Forelimb muscle (tissue), 1 donor: ENCODE measurements around the gene YWHAH. TPM values are rescaled to one million over a fixed set of nuclear protein-coding genes. Genes with fewer than 3 reads are reported as not detected.

Experiments used
- DNase-seq: peaks from one replicate; pipeline ENCODE4 v3.0.0-alpha.2; 2013; ENCODE audit warnings: low read depth
- polyA plus RNA-seq: library from polyadenylated mRNA; unstranded; fragments of 120-200 nt; gene quantifications from one replicate; pipeline ENCODE4 v1.2.1, GENCODE V29; 2013; ENCODE audit not compliant: insufficient read length

The YWHAH gene
- polyA plus RNA-seq, 1 donor, result 88.6 TPM

DNA sequence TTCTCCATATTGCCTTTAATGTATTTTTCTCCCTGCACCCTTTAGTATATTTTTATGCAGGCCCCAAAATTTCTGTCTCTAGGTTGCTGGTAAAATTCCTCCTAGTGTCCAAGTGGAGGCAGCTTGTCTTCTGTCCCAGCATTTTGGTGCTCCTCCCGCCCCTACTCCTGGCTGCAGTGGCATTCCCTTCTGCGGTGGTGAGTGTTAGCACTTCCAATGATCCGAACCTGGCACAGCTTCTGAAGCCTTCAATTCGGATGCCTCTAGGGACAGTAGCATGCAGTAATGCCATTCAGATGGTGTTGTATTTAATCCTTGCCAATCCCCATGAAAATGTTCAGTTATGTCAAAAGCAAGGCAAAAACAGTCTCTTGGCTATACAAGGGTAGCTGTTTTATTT lies 5.9 kb downstream of the YWHAH start:
- no peak for DNase-seq

DNA sequence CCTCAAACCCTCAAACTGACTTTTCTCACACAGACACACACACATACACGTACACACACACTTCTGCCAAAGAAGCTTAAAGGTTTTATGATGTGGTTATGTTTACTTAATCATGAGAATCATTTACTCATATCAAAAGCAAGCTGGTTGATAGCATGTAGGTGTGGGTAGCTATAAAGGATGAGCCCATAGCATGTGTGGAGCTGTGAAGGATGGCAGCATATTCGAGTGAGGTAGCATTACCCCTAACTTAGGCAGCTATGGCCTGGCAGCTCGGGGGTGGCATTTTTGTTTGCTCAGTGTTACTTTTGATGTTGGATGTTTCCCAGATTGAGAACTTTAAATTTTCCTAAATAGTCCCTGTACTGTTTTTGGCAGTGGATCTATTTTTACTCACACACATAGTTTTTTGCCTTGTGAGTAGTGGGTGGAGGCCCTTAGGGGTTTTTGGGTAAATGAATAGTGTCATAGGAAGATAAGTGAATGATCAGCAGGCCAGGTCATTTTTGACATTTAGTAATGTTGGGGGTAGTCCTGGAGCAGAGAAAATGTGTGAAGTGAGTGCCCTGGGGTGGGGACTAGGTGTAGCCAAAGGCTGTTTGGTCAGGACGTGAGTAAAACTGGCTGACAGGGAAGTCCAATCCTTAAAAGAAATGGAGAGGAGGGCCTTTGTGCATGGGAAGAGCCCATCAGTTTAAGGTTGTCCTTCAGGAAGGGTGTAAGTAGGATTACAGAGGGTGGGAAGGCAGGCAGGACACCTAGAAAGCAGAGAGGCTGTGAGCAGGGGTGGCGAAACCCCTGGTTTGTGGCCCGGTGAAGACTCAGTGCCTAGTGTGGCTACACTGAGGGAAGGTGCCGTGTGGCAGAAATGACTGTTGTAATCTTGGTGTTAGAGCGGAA lies 7.1 kb downstream of the YWHAH start:
- no peak for DNase-seq

DNA sequence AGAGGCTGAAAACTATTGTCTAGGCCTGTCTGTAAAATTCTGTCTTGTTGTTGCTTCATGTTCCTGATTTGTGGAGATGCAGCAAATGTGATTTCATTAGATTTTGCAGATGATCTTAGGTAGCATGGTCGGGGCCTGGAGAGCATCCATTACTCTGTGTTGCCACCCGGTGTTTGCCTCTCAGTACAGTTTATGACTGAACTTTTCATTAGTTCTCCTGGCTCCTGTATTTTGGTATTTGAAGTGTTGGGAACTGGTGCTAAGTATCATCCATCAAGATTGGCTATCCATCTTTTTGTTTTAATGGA lies 7.7 kb downstream of the YWHAH start:
- no peak for DNase-seq

DNA sequence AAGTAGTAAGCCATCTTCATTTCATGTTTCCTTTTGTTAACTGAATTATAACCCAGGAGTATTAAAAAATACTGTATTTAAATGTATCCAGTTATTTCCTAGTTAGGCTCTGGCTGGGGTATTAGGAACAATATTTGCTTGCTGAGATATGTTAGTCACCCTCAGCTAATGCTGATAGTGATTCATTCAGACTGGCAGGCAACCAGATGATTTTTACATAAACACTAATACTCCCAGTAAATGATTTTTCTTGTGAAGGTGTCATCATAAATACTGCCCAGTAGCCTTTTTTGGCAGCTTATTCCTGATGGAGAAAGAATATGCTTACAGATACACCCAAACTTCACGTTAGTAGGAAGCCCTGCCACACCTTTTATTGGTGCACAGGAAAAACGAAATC lies 8.1 kb downstream of the YWHAH start:
- no peak for DNase-seq

DNA sequence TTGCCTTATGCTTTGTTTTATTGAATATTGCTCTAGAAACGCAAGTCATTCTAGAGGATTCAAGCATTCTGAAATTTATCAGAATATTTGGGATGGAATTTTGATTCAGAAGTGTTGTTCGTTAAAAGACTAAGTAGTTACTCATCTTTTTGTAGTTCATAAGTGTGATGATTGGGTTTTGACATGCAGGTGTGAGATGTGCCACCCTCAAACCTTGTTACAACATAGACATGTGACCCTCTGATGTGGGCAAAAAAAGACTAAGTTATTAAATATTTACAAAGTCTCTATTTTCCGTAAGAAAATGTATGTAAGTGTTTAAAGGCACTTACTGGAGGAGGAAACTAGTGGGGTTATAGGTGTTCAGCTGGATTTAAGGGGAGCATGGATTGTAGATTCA lies 8.9 kb downstream of the YWHAH start:
- no peak for DNase-seq

DNA sequence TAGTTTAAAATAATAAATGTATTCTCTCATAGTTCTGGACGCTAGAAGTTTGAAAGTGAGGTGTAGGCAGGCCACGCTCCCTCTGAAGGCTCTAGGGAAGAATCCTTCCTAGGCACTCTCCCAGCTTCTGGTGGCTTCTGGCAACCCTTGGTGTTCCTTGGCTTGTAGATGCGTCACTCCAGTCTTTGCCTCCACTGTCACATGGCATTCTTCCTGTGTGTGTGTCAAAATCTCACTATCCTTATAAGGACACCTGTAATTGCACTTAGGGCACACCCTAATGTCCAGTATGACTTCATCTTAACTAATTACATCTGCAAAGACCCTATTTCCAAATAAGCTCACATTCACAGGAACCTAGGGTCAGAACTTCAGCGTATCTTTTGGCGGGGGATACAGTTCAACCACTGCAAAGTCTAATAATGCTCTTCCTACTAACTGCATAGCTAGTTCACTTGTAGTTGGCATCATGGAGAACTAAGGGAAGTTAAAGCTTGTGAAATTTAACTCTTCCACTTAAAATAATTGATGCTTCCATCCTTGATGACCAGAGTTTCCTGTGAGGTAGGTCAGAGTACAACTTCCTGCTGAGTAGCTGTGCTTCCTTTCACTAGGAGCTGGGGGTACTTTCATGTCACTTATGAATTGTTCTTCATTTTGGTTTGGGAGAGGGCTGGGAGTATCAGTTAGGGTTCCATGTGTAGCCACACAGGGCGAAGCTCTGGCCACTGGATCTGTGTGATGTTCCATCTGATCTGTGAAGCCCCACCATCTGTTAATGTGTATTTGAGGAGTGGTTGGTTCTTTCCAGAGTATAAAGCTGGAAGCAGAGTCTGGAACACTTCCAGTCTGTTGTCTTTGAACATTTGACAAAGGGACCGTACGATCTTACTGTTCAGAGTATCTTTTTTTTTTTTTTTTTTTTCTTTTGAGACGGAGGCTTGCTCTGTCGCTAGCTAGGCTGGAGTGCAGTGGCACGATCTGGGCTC lies 10.5 kb downstream of the YWHAH start:
- DNase-seq, result no peak

DNA sequence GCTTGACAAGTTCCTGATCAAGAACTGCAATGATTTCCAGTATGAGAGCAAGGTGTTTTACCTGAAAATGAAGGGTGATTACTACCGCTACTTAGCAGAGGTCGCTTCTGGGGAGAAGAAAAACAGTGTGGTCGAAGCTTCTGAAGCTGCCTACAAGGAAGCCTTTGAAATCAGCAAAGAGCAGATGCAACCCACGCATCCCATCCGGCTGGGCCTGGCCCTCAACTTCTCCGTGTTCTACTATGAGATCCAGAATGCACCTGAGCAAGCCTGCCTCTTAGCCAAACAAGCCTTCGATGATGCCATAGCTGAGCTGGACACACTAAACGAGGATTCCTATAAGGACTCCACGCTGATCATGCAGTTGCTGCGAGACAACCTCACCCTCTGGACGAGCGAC lies 12.0 kb downstream of the YWHAH start:
- DNase-seq, result no peak

DNA sequence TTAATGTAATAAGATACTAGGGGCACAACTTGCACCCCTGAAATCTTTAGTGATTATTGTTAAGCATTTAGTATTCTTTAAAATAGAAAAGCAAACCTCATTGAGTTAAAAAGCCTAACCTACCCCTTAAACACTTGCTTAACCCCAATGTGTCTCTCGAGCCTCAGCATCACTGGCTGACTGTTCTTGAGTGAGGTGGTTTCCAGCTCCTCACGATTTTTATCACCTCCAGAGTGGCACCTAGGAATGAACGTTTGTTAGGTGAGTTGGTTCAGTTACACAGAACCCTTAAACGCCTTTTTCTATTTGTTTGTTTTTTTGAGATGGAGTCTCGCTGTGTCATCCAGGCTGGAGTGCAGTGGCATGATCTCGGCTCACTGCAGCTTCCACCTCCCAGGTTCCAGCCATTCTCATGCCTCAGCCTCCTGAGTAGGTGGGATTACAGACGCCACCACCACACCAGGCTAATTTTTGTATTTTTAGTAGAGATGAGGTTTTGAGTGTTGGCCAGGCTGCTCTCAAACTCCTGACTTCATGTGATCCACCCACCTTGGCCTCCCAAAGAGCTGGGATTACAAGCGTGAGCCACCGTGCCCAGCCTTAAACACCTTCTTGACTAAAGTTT lies 13.7 kb downstream of the YWHAH start:
- DNase-seq, result no peak

DNA sequence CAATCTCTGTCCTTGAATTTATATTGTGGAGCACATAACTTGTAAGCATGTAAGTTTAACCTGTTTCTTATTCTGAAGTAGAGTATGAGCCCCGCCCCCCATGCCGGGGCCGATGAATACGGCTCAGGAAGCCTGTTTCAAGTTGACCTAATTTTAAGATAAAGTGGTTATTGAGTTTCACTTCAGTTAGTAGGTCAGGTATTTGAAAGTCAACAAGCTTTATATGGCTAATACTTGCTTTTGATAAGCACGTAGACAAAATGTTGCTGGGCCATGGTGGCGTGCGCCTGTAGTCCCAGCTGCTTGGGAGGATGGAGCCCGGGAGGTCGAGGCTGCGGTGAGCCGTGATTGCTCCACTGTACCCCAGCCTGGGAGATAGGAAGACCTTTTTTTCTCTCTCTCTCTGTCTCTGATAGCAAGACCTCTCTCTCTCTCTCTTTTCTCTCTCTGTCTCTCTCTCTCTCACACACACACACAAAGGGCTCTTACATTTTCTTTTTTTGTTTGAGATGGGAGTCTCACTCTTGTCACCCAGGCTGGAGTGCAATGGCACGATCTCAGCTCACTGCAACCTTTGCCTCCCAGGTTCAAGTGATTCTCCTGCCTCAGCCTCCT lies 14.4 kb downstream of the YWHAH start:
- no peak for DNase-seq

DNA sequence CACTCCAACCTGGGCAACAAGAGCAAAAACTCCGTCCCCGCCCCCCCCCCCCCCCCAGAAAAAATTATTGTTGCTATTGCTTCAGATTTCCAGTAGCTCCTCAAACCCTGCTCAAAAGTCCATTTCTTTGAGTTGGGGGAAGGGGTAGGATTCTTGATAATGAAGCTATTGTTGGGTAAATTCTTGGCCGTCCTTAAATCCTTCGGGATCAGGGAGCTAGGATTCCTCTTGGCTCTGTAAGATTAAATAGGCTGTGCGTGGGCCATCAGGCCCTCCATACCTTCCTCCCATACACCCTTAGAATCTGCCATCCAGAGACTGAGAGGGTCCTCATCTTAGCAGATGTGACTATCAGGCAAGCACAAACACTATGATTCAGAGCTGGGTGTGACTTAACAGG lies 16.4 kb downstream of the YWHAH start:
- DNase-seq, result no peak

DNA sequence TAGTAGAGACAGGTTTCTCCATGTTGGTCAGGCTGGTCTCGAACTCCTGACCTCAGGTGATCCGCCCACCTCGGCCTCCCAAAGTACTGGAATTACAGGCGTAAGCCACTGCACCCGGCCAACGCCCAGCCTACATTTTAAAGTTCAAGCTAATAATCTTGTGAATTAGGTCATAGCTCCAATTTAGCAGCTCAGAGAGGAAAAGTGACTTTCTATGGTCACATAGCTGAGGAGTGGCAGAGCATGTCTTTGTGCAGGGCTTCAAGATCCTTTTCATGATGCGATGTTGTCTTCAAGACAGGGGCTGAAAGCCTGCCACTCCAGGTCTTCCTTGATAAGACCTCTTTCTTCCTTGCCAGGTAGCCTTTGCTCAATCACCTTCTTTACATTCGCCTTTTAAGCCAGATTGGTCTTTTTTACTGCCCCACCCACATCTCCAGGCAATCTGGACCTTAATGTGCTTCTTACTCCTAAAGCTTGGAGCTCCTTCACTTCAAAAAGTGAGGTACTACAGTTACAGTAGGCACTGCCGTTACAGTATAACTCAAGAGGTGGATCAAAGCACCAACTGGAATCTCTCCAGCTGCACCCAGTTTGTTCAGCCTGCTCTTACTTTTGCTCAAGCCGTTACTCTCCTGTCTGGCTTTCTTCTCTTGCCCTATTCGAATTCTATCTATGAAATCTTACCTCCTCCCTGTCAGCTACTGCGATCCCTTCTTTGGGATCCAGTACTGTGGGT lies 18.2 kb downstream of the YWHAH start:
- no peak for DNase-seq

DNA sequence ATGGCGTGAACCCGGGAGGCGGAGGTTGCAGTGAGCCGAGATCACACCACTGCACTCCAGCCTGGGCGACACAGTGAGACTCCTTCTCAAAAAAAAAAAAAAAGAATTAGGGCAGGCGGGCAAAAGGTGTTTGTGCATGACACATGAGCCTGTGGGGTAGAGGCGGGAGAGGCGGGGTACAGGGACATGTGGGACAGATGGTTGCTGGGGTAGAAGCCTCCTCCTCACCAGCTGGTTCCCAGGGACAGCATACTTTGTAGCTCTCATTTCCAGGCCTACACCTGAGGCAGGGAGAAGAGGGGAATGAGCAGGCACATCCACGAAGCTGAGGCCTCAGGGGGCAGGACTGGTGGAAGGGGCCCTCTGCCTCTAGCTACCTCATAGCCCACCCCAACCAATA lies 23.7 kb downstream of the YWHAH start:
- DNase-seq, result no peak

DNA sequence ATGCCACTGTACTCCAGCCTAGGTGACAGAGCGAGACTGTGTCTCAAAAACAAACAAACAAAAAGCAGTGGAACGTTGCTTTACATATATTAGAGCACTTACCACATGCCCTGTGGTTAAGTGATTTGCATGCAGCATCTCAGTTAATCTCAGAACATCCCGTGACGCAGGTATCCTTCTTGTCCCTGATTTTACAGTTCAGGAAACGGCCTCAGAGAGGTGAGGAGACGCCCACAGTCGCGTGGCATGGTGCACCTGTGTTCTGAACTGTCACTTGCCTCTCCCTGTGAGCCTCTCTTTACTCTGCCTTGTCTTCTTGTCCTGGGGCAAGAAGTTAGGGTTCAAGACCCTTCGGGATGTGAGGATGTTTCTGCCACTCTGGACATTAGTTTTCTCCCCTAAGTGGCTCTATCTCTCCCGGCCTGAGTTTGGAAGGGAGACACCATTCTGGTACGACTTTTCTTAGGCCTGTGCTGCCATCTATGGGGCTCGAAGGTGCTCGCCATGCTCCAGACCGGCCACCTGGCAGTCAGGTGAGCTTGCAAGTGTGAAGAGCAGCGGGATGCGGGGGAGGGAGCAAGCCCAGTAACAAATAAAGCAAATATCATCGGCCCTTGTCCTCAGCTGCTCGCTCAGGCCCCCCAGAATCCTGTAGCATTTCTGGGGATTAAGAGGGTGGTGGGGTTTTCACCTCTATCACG lies 25.6 kb downstream of the YWHAH start:
- no peak for DNase-seq

DNA sequence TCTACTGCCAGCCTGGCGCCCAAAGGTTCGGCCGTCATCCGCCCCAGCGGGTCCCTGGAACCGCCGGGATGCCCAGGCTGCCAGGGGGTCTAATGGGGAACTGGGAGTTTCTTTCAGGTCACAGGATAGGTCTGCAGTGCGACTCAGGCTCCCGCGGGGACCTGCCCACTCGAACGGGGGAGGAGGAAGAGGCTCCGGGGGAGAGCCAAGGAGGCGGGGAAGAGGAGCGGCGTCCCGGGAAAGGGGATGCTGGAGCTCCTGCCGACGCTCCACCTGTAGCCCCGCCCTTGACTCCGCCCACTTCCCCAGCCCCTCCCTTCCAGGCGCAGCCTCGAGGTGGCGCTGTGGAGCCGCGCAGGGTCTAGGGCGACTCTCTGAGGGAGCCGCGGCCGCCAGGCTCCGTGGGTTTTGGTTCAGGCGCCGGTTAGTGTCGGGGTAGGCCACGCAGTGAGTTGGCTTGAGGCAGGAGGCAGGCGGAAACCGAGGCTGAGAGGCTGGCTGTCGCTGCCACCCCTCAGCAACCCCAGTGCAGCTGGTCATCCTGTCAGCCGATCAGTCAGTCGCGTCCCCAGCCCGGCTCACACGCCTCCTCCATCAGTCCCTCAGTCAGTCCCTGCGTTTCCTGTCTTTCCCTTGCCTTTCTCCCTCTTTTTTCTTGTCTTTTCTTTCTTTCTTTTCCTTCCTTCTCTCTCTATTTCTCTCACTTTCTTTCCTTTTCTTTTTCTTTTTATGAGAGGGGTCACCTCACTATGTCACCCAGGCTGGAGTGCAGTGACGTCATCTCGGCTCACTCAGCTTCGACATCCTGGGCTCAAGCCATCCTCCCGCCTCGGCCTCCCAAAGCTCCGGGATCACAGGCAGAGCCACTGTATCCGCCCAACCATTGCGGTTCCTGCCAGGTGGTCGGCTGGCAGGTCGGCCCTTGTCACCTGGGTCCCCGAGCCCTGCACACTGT lies 26.4 kb downstream of the YWHAH start:
- DNase-seq, result no peak

DNA sequence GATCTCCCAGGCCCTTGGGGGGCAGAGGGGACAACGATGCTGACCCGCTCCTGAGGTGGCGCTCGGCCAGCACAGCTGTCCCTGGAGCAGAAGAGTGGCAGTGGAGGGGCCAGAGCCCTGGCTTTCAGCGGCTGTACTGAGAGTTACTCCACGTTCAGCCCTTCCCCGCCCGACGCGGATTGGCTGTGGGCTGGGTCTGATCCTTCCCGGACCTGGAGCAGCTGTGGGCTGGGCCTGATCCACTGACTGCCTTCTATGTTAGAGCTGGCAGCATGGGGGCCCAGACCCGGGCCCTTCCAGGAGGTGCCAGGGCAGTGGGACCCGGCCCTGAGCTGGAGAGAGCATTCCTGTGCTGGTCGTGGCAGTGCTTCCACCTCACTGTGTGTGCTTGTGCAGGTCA lies 27.8 kb downstream of the YWHAH start:
- no peak for DNase-seq

DNA sequence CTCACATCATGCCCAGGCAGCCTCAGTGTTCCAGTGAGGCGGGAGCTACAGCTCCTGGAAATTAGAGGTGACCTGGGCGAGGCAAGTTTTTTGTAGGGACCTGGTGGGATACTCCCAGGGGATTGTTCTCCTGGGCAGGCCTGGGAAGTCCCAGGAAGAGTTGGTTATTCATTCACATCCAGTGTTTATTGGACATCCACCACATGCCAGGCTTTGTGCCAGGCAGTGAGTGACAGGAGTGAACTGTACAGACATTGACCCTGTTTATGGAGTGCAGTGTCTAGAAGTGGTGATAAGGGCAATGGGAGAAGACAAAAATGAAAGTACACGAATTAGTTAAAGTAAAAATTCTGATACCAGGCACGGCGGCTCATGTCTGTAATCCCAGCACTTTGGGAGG lies 29.4 kb downstream of the YWHAH start:
- DNase-seq, result no peak

DNA sequence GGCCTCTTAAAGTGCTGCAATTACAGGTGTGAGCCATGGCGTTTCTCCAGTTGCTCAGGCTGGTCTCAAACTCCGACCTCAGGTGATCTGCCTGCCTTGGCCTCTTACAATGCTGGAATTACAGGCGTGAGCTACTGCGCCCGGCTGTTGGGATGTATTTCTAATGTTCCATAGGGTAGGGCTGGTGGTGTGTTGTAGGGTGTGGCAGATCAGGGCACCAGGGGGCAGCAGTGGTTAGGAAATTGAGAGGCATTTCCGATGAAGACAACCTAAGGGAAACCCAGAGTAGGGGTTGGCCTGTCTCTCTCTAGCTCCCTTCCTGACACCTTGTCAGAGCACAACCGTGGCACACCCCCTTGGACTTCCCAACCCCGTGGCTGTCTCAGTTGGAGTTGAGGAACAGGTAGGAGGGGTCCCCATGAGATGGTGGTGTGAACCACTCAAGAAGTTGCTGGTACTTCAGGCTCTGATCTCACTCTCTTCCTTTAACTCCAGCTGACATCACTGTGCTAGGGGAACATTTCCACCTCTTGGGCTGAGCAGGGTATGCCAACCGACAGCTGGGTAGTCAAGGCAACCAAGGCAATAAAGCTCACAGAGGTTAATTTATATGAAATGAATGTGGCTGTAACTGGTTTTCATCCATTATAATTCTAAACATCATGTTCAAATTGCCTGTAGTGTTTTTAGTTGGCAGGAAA lies 33.0 kb downstream of the YWHAH start:
- DNase-seq, result no peak

DNA sequence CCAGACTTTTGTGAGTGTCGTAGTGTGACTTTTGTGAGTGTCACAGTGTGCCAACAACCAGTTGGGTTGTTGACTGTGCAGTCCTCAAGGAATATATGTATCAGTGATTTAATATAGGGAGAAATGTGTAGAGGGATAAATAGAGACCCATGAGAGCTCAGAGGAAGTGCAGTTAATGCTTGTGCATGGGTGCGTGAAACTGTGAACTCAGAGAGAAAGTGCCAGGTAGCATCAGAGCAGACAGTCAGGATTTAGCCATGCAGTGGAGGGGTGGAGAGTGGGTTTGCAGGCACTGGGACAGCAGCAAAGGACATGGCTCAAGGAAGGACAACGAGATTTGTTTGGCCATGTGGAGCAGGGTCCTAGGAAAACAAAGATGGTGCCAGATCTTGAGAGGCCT lies 33.6 kb downstream of the YWHAH start:
- DNase-seq, result no peak

DNA sequence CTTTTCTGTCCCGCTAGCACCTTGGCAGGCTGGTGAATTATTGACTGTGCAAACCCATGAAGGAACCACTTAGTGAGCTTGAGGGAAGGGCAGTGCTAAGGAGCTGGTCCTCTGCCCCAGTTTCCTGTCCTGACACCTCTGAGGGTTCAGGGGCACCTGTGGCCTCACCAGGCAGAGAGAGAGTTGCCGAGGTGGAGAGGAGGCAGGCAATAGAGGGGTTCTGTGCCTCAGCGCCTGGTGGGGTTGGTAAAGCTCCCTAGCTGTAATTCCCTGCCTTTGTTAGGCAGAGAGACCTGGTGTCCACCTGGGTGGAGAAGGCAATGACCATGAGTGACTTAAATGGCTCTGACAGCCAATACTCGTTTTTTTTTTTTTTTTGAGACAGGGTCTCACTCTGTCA lies 36.3 kb downstream of the YWHAH start:
- DNase-seq, result no peak
